Measurements from ENCODE around the gene EPS8. TPM values are rescaled to one million over a fixed set of nuclear protein-coding genes. Genes with fewer than 3 reads are reported as not detected.
A peak's percentile ranks its signal among the peaks of the same experiment; 100 is the strongest.

Gene EPS8
- total RNA-seq, 1 experiment from 2014 or later = 85.3 TPM

DNA sequence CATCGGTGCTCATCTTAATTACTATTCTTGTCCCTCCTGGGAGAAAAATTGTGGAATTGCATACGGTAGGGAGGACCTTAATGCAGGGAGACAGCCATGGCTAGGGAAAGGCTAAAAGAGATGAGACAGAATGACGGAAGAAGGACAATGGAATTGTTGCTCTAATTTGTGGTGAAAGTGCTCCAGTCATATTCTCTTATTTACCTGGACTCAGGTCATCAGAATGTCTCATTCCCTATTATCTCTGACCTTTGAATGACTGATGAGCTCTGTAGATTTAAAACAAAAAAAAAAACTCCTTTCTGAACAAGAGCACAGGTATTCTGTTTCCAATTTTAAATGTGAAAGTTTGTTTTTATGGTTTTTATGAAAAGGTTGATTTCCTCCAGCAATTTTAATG lies 8.6 kb upstream of the EPS8 start:
- TF ChIP-seq, protein P1, sequence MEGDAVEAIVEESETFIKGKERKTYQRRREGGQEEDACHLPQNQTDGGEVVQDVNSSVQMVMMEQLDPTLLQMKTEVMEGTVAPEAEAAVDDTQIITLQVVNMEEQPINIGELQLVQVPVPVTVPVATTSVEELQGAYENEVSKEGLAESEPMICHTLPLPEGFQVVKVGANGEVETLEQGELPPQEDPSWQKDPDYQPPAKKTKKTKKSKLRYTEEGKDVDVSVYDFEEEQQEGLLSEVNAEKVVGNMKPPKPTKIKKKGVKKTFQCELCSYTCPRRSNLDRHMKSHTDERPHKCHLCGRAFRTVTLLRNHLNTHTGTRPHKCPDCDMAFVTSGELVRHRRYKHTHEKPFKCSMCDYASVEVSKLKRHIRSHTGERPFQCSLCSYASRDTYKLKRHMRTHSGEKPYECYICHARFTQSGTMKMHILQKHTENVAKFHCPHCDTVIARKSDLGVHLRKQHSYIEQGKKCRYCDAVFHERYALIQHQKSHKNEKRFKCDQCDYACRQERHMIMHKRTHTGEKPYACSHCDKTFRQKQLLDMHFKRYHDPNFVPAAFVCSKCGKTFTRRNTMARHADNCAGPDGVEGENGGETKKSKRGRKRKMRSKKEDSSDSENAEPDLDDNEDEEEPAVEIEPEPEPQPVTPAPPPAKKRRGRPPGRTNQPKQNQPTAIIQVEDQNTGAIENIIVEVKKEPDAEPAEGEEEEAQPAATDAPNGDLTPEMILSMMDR (IDR thresholded peaks at IDR 0.05; ENCODE audit: unreplicated experiment) = no peak
- no peaks in the 10 kb centered on the region for H3K27me3 Mint-ChIP-seq (ENCODE audit: insufficient read depth, unreplicated experiment)
- CTCF ChIA-PET = interaction anchor here (0.6 to 1.5 kb wide), 5 partner anchors 10 to 266 kb away, joined by 3 to 4 read pairs (median 3); no protein-coding TSS in a partner anchor

DNA sequence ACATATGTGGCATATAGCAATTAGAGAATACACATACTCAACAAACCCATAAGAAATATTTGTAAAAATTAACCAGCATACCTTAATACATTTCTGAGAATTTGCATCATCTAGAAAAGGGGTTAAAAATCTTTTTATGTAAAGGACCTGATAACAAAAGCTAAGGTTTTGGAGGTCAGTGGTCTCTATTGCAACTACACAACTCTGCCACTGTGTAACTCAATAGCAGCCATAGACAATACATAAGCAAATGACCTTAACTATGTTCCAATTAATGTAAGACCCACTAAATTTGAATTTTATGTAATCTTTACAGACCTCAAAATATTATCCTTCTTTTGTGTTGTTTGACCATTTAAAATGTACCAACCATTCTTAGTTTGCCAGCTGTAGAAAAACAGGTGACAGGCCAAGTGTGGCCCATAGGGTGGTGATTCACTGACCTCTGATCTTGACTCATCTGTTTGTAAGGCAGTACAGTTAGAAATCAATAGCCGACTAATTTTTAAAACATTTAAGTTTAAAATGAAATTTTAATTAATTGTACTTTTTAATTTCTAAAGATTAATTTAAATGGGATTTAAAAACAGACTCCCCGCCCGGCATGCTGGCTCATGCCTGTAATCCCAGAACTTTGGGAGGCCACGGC lies 7.4 kb upstream of the EPS8 start:
- Mint-ChIP-seq H3K36me3 (ENCODE audit: insufficient read depth, unreplicated experiment) (no peaks in the 10 kb centered on the region), H3K9me3 (ENCODE audit: unreplicated experiment) (no peaks in the 10 kb centered on the region), H3K4me1 (ENCODE audit: insufficient read depth, unreplicated experiment) (peaks cover 21% of the 10 kb centered on the region), H3K27ac (ENCODE audit: low read depth, unreplicated experiment) (no peak overlapping the region), H3K27me3 (ENCODE audit: insufficient read depth, unreplicated experiment) (no peaks in the 10 kb centered on the region), H3K4me3 (ENCODE audit: unreplicated experiment) (no peak overlapping the region)
- POLR2A ChIA-PET = interaction anchor here (0.9 to 3.4 kb wide), 10 partner anchors 8 to 224 kb away, joined by 3 to 54 read pairs (median 6); partner anchors contain the start of gene EPS8
- CTCF ChIA-PET = interaction anchor here (0.6 to 1.2 kb wide), 3 partner anchors 8 to 207 kb away, joined by 3 to 5 read pairs (median 3); no protein-coding TSS in a partner anchor
- BruUV-seq (replicated peaks) = no TSS peak
- peak; percentile 57 for DNase-seq (ENCODE audit: unreplicated experiment)
- intact Hi-C loops (cut with micrococcal nuclease) = no loop called here
- TF ChIP-seq, protein P1 (IDR thresholded peaks at IDR 0.05; ENCODE audit: unreplicated experiment) = no peak

More for the DNA sequence above, 8.6 kb upstream of the EPS8 start:
- H3K9me3 Mint-ChIP-seq (ENCODE audit: unreplicated experiment) = no peaks in the 10 kb centered on the region
- H3K27ac Mint-ChIP-seq (ENCODE audit: low read depth, unreplicated experiment) = peak overlapping the region; percentile 14
- peak; percentile 16 for DNase-seq (ENCODE audit: unreplicated experiment)
- H3K4me1 Mint-ChIP-seq (ENCODE audit: insufficient read depth, unreplicated experiment) = peaks cover 31% of the 10 kb centered on the region
- H3K4me3 Mint-ChIP-seq (ENCODE audit: unreplicated experiment) = no peak overlapping the region
- no TSS peak for BruUV-seq (replicated peaks)
- intact Hi-C loops (cut with micrococcal nuclease) = no loop called here
- POLR2A ChIA-PET = interaction anchor here (0.5 to 3.4 kb wide), 11 partner anchors 10 to 604 kb away, joined by 3 to 54 read pairs (median 4); partner anchors contain the start of genes EPS8 and STRAP
- H3K36me3 Mint-ChIP-seq (ENCODE audit: insufficient read depth, unreplicated experiment) = no peaks in the 10 kb centered on the region

DNA sequence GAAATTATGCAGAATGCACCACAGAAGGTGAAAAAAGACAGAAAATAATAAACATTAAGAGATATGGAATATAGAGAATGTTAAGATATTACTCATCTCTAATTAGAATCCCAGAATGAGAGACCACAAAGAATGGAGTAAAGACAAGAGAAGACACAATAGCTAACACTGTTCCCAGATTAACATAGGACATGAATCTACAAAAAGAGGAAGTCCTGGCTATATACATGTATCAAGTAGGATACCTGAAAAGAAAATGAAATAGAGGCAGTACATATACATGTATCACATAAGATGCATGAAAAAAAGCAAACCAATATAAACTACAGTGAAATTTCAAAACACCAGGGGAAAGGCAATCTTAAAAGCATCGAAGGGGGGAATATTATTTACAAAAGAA lies 5.6 kb upstream of the EPS8 start:
- DNase-seq (ENCODE audit: unreplicated experiment) = no peak
- ChIA-PET CTCF (interaction anchor here (0.6 kb wide), 1 partner anchor 1025 kb away, joined by 3 read pairs; no protein-coding TSS in a partner anchor), POLR2A (interaction anchor here (0.7 kb wide), 1 partner anchor 21 kb away, joined by 3 read pairs; no protein-coding TSS in a partner anchor)
- H3K36me3 Mint-ChIP-seq (ENCODE audit: insufficient read depth, unreplicated experiment) = no peaks in the 10 kb centered on the region
- no TSS peak for BruUV-seq (replicated peaks)
- H3K27ac Mint-ChIP-seq (ENCODE audit: low read depth, unreplicated experiment) = no peak overlapping the region
- peaks cover 26% of the 10 kb centered on the region for H3K4me1 Mint-ChIP-seq (ENCODE audit: insufficient read depth, unreplicated experiment)
- intact Hi-C loops (cut with micrococcal nuclease) = no loop called here
- TF ChIP-seq, protein P1 (IDR thresholded peaks at IDR 0.05; ENCODE audit: unreplicated experiment) = no peak
- H3K27me3 Mint-ChIP-seq (ENCODE audit: insufficient read depth, unreplicated experiment) = no peaks in the 10 kb centered on the region
- H3K9me3 Mint-ChIP-seq (ENCODE audit: unreplicated experiment) = no peaks in the 10 kb centered on the region
- H3K4me3 Mint-ChIP-seq (ENCODE audit: unreplicated experiment) = no peak overlapping the region

DNA sequence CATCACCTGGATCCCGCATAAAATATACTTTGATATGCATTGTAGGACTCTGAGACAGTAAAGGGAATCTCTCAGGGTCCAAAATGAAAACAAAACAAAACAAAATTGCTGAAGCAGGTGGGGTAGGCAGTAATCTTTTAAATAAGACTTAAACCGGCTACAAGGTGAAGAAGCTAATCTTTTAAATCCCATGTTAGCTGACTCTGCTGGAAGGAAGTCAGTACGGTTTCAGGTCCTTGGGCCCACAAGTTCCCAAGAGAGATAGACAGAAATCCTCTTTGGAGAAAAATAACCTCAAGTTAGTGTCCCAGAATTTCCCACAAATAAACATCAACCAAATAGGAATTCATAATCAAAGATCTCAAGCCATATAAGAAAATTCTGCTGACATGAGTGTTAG lies 5.0 kb upstream of the EPS8 start:
- TF ChIP-seq, protein P1 (IDR thresholded peaks at IDR 0.05; ENCODE audit: unreplicated experiment) = no peak
- no TSS peak for BruUV-seq (replicated peaks)
- H3K4me1 Mint-ChIP-seq (ENCODE audit: insufficient read depth, unreplicated experiment) = peaks cover 20% of the 10 kb centered on the region
- no peaks in the 10 kb centered on the region for H3K9me3 Mint-ChIP-seq (ENCODE audit: unreplicated experiment)
- no peaks in the 10 kb centered on the region for H3K36me3 Mint-ChIP-seq (ENCODE audit: insufficient read depth, unreplicated experiment)
- no peaks in the 10 kb centered on the region for H3K27me3 Mint-ChIP-seq (ENCODE audit: insufficient read depth, unreplicated experiment)
- no peak overlapping the region for H3K27ac Mint-ChIP-seq (ENCODE audit: low read depth, unreplicated experiment)
- no peak overlapping the region for H3K4me3 Mint-ChIP-seq (ENCODE audit: unreplicated experiment)
- CTCF ChIA-PET = interaction anchor here (0.6 kb wide), 1 partner anchor 1024 kb away, joined by 3 read pairs; no protein-coding TSS in a partner anchor
- intact Hi-C loops (cut with micrococcal nuclease) = no loop called here
- POLR2A ChIA-PET = no interaction called here
- DNase-seq (ENCODE audit: unreplicated experiment) = no peak

Data from MCF 10A (cell line).